Stimulated activated CD8-positive, alpha-beta memory T cell treated with anti-CD3 and anti-CD28 coated beads, Interleukin-2, amount 100 ng/mL, for 48 hours (primary cell): ENCODE measurements around the gene TRMT11.
"Not testable (repeated sequence)": the region's sequence is repeated elsewhere in the genome, so short reads cannot be mapped to it uniquely, and the experiment has no call there.

ENCODE experiments used
- DNase-seq, 2 donors: peaks; one replicate each; pipeline ENCODE4 v3.0.0-alpha.2; 2020; ENCODE audit warnings: low read depth in 2 of 2

The TRMT11 gene

DNA sequence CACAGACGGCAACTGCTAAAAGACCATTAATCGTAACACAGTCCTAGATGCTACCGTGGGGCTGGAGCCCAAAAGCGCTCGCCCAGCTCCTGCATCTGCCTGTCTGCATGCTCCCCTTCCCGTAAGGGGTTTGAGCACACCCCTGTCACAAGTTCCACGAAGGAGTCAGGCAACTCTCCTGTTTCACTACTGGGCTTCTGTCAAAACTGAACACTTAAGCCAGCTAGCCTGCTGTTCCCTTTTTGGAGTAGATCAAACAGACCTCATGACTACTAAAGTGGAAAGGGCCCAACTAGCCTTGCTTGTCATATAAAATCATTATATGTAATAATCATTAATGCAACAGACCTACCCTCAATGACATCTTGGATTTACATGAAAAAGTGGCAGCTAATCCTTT, 61.3 kb downstream of the TRMT11 start:
- no peak for DNase-seq

DNA sequence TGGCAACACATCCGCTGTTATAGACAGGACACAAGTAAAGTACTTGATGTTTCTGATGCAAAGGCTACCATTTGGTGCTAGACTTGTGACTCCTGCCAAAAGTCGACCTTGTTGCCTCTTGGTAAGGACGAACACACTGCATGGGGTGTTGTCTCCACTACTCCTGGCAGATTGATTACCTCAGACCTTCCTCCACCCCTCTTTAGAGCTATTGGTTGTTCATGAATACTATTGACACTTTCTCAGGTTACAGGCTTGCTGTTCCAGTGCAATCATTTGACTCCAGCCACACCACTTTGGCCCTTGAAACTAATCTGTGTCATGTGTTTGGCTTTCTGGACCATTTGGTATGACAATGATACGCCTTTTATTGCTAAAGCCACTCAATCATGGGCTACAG, 62.3 kb downstream of the TRMT11 start:
- no peak for DNase-seq

- no peak for DNase-seq
Observed at GRCh38 chr6:126050795-126051194, 64.5 kb downstream of the TRMT11 start.

DNA sequence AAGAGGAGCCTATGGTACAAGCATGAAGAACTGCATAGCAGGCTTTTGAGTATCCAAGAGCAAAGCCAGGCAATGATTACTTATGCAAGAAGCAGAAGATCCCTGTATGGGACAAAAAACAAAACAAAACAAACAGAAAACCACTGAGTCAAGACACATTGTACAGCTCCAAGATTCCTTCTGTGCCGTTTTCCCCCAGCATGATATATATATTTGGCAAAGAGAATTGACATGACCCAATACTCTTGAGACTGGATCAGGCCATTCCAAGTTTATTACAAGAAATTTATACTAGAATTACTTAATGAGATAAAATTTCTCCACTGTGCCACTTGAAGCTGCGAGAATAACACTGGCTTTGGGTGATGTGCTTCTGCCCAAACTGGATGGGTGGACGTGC, 65.5 kb downstream of the TRMT11 start:
- no peak for DNase-seq

DNA sequence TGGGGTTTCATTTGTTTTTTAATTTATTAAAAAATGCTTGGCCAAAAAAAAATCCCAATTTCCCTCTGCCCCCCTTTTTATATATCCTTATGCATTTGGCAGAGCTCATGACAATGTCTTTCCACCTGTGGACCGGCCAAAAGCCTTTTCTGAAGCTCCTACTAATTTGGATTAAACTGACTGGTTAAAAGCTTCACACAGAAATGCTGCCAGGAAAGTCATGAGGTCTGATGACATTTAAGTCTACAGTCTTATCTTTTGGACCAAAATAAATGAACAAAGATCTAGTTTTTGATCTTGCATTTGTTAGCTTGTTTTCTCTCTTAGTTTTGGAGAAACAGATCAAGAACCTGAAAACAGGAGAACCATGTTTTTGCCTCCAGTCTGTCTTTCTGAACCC, 66.1 kb downstream of the TRMT11 start:
- DNase-seq, result no peak

GRCh38 chr6:126054258-126054702, 67.9 kb downstream of the TRMT11 start:
- DNase-seq, result no peak

DNA sequence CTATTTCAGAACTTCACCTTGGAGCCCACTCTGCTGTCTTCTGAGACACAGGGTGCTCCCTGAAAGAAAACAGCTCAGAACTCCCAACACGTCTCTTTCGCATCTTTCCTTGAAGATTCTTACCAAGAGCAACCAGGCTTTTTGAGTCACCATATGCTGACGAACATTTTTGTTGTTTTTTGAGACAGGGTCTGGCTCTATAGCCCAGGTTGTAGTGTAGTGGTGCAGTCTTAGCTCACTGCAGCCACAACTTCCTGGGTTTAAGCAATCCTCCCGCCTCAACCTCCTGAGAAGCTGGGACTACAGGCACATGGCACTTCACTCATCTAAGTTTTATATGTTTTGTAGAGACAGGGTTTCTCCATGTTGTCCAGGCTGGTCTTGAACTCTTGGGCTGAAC, 68.5 kb downstream of the TRMT11 start:
- DNase-seq, result no peak

DNA sequence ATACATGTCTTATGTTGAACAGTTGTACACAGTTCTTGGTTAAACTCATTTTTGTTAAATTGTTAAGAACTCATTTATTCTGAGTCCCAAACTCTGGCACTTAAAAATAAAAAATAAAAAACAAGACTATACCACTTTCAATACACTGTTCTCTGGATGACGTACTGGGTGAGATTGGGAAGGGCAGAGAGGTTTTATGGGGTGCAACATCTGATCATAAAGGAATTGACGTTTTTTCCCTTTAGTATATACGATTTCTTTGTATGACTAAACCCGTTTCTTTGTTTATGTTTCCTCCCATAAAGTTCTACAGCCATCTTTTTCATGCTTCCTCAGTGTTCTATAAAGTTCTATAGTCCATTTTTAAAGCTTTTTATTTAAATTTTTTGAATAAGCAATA, 69.1 kb downstream of the TRMT11 start:
- DNase-seq, result no peak

DNA sequence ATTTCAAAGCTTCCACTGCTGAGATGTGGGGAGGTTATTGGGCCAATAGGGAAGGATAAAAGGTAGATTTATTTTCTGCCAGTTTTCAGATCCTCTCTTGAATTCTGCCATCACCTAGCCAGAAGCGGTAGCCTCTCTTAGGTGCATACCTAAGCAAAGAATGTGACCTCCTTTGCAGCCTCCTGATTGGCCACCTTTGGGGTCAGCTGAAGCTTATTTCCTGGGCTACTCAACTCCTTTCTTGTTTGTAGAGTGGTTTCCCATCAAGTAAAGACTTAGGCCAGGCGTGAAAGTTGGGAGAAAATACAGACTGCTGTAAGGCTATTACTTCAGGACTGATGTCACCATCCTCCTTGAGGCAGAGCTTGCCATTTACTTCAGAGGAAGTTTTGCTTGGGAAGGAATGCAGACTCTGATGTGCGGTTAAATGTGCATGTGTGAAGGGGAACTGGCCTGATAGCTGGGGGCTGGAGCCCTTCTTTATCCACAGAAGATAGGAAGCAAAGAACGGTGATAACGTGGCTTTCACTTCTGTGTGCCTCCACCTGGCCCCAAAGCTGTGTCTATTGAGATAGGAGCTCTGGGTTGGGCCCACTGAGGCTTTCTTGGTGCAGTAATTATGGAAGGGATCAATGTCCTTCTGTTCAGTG, 70.1 kb downstream of the TRMT11 start:
- no peak for DNase-seq

DNA sequence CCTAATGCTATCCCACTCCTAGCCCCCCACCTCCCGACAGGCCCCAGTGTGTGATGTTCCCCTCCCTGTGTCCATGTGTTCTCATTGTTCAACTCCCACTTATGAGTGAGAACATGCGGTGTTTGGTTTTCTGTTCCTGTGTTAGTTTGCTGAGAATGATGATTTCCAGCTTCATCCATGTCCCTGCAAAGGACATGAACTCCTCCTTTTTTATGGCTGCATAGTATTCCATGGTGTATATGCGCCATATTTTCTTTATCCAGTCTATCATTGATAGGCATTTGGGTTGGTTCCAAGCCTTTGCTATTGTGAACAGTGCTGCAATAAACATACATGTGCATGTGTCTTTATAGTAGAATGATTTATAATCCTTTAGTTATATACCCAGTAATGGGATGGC, 71.7 kb downstream of the TRMT11 start:
- not testable (repeated sequence) for DNase-seq

DNA sequence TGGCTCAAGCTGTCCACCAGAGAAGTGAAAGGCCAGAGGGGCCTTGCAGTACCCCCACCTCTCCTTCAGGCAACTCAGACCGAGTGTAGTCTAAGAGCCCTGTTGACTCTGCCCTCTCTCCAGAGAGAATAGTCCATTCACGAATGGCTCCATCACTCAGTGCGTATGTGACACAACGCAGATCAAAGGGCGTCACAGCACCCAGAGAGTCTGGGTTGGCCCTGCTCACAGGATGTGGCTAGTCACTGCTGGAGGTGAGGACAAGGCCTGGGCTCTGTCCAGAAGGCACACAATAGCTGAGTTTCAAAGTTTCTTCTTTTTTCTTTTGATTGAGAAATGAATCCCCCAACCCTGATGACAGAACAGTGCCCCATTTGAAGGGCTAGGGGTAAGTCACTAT, 74.1 kb downstream of the TRMT11 start:
- DNase-seq, result no peak

DNA sequence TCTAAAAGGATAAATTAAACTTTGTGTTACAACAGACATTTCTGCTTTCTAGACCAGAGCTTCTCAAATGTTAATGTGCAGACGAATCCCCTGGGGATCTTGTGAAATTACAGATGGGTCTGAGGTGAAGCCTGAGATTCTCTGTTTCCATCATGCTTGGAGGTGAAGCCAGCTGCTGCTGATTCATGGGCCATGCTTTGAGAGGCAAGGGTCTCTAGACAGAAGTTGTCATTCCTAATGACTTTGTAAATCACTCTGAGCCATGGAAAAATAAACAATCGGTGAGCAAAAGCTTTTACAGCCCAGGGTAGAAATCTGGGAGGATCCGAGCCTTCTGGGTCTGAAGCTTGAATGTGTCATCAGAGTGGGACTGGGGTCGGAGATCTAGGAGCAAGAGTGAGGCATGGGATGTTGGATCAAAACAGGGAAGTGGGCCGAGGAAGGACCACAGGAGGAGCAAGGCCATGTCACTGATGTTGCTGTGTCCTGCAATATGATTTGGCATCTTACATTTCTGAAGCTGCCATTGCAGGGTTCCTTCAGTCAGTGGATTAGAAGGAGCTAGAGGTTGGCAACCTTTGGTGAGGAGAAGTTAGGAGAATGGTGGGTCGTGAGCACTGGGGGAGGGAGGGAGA, 77.3 kb downstream of the TRMT11 start:
- DNase-seq, result no peak

- DNase-seq, result no peak
Observed at GRCh38 chr6:126064257-126064747, 78.0 kb downstream of the TRMT11 start.

DNA sequence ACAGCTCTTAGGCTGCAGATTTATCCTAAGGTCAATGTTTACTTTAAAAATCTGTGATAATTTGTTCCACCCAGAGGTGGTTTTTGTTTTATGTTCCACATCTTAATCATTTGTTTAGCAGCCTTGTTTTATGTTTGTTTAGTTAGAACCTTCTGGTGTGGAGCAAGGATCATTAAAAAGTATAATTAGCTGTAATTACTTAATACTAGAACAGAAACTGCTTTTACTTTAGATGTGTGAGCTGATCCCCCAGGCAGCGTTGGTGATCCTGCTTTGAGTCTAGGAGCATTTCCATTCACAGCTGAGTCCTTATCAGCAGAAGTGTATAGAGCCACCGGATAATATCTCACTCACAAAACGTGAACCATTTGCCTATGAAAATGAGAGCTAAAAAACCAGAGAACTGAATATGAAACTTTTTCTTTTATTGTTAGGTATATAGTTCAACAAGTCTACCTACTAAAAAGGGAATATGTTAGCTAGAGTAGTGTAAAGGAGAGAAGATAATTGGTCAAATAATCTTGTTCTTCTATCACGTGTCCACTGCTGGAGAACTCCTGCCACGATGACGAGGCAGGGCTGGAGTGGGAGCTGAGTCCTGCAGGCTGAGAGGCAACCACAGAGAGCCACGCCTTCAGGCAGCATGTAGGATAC, 78.5 kb downstream of the TRMT11 start:
- DNase-seq, result no peak

GRCh38 chr6:126066053-126067048, 80.0 kb downstream of the TRMT11 start:
- no peak for DNase-seq

DNA sequence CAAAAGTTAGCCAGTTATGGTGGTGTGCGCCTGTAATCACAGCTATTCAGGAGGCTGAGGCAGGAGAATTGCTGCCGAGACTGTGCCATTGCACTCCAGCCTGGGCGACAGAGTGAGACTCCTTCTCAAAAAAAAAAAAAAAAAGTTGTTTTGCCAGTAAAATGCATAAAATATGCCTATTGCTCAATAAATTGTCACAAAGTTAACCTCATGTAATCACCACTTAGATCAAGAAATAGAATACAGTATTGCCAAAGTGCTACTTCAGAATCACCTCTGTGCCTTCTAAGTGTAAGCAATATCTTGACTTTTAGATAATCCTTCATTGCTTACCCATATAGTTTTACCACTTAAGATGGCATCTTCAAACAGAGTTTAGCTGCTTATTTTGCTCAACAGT, 80.7 kb downstream of the TRMT11 start:
- no peak for DNase-seq

- DNase-seq, result no peak
Observed at GRCh38 chr6:126069449-126069848, 83.1 kb downstream of the TRMT11 start.

- no peak for DNase-seq
Observed at GRCh38 chr6:126071000-126071647, 84.8 kb downstream of the TRMT11 start.

- no peak for DNase-seq
Observed at GRCh38 chr6:126072172-126072571, 85.8 kb downstream of the TRMT11 start.

GRCh38 chr6:126072834-126073233, 86.5 kb downstream of the TRMT11 start:
- no peak for DNase-seq

GRCh38 chr6:126075335-126076071, 89.2 kb downstream of the TRMT11 start:
- DNase-seq, result no peak
